ENCODE results near the gene ZNF672. TPM values are rescaled to one million over a fixed set of nuclear protein-coding genes. Genes with fewer than 3 reads are reported as not detected.
A peak's percentile ranks its signal among the peaks of the same experiment; 100 is the strongest.

Gene ZNF672
- total and polyA plus RNA-seq, 2 of the 13 experiments (the other 11 are each of a cell fraction or from before 2014, with no cell fraction given), result 17.2 to 22.9 TPM

- TF ChIP-seq U2AF1 (optimal IDR thresholded peaks at IDR 0.05; ENCODE audit: low read depth, low read length), result no peak
- no peak for TF ChIP-seq THAP7 (CRISPR knock-in tag; IDR thresholded peaks at IDR 0.05)
- peak; percentile 53 for TF ChIP-seq TEAD3 (CRISPR knock-in tag; optimal IDR thresholded peaks at IDR 0.05; ENCODE audit: borderline replicate concordance)
- TF ChIP-seq NR2C2 (CRISPR knock-in tag; IDR thresholded peaks at IDR 0.05; ENCODE audit: borderline replicate concordance), result 0 out of 2 replicates have a peak, but pooled peaks have one; percentile 33
- TF ChIP-seq CENPBD1 (CRISPR knock-in tag; IDR thresholded peaks at IDR 0.05; ENCODE audit: borderline replicate concordance, low read depth), result no peak
- TF ChIP-seq TAF15 (IDR thresholded peaks at IDR 0.05; ENCODE audit: low read depth, low read length, poor library complexity, severe bottlenecking), result no peak
- TF ChIP-seq ZNF598 (CRISPR knock-in tag; IDR thresholded peaks at IDR 0.05; ENCODE audit: borderline replicate concordance), result peak; percentile 26; the same call in 1 of the 2 replicates
- TF ChIP-seq TRIM22 (IDR thresholded peaks at IDR 0.05), result no peak
- peak; percentile 40; the same call in 1 of the 2 replicates for TF ChIP-seq ZNF776 (CRISPR knock-in tag; IDR thresholded peaks at IDR 0.05)
- no peak for TF ChIP-seq SNAPC2 (CRISPR knock-in tag; IDR thresholded peaks at IDR 0.05)
- peak; percentile 55; the same call in 1 of the 2 replicates for TF ChIP-seq MAX (IDR thresholded peaks at IDR 0.05)
- TF ChIP-seq TBX3 (IDR thresholded peaks at IDR 0.05; ENCODE audit: borderline replicate concordance), result no peak
- TF ChIP-seq ZNF557 (CRISPR knock-in tag; IDR thresholded peaks at IDR 0.05), result no peak
- TF ChIP-seq TCF7L2 (IDR thresholded peaks at IDR 0.05; ENCODE audit: low read depth, low read length), result no peak
- TF ChIP-seq CHD2 (IDR thresholded peaks at IDR 0.05; ENCODE audit: low read depth, low read length), result no peak
- TF ChIP-seq KAT2B (IDR thresholded peaks at IDR 0.05; ENCODE audit: borderline replicate concordance, low read depth, low read length), result no peak
- no peak for TF ChIP-seq ZEB1 (IDR thresholded peaks at IDR 0.05; ENCODE audit: insufficient replicate concordance, low read depth)
- TF ChIP-seq CTCF (CRISPR knock-in tag; IDR thresholded peaks at IDR 0.05), result peak; percentile 75
- TF ChIP-seq RORA (CRISPR knock-in tag; IDR thresholded peaks at IDR 0.05), result no peak
- no peak; the same call in 1 of the 2 replicates for TF ChIP-seq ZBTB46 (CRISPR knock-in tag; IDR thresholded peaks at IDR 0.05; ENCODE audit: borderline replicate concordance)
- TF ChIP-seq JUNB (CRISPR knock-in tag; IDR thresholded peaks at IDR 0.05; ENCODE audit: borderline replicate concordance), result no peak
- TF ChIP-seq REPIN1 (CRISPR knock-in tag; IDR thresholded peaks at IDR 0.05; ENCODE audit: borderline replicate concordance, low read depth), result 0 out of 2 replicates have a peak, but pooled peaks have one; percentile 47
- no peak for TF ChIP-seq ZNF354B (CRISPR knock-in tag; IDR thresholded peaks at IDR 0.05)
Measured at GRCh38 chr1:248858096-248858890, 20.3 kb downstream of the ZNF672 start (continued).

Measured in HepG2 (cell line).